Hepatocyte (in vitro differentiated cells): ENCODE data around the gene ARFRP1. TPM values are rescaled to one million over a fixed set of nuclear protein-coding genes. Genes with fewer than 3 reads are reported as not detected.
A peak's percentile ranks its signal among the peaks of the same experiment; 100 is the strongest.

Experiments
- DNase-seq: peaks from one replicate; pipeline ENCODE4 v3.0.0-alpha.2; 2016; ENCODE audit warnings: low spot score
- H2AFZ ChIP-seq: fragments of 200-600 bp; sonication (generic); 2 replicates; pipeline ENCODE4 v1.6.0; 2016; ENCODE audit warnings: antibody characterized with exemption, mild to moderate bottlenecking
- H3K27ac ChIP-seq: fragments of 200-600 bp; sonication (generic); 2 replicates; pipeline ENCODE4 v1.5.1; 2016; ENCODE audit warnings: mild to moderate bottlenecking
- H3K27me3 ChIP-seq: fragments of 200-600 bp; sonication (generic); 2 replicates; pipeline ENCODE4 v1.6.1; 2016
- H3K36me3 ChIP-seq: fragments of 200-600 bp; sonication (generic); replicated peaks from 2 replicates; pipeline ENCODE4 v1.5.1; 2016; ENCODE audit warnings: low read depth; ENCODE audit not compliant: insufficient read depth
- H3K4me1 ChIP-seq: fragments of 200-600 bp; sonication (generic); 2 replicates; pipeline ENCODE4 v1.5.1; 2016; ENCODE audit warnings: mild to moderate bottlenecking, moderate library complexity; ENCODE audit not compliant: insufficient read depth
- H3K4me2 ChIP-seq: fragments of 200-600 bp; sonication (generic); 2 replicates; pipeline ENCODE4 v1.6.0; 2016
- H3K4me3 ChIP-seq: fragments of 200-600 bp; sonication (generic); 2 replicates; pipeline ENCODE4 v1.5.1; 2016; ENCODE audit warnings: mild to moderate bottlenecking
- H3K79me2 ChIP-seq: fragments of 200-600 bp; sonication (generic); 2 replicates; pipeline ENCODE4 v1.6.0; 2017; ENCODE audit warnings: mild to moderate bottlenecking
- H3K9me2 ChIP-seq: fragments of 200-600 bp; sonication (generic); replicated peaks from 2 replicates; pipeline ENCODE4 v1.6.0; 2017; ENCODE audit warnings: mild to moderate bottlenecking; ENCODE audit not compliant: insufficient read depth
- H3K9me3 ChIP-seq: fragments of 200-600 bp; sonication (generic); 2 replicates; pipeline ENCODE4 v1.5.1; 2016; ENCODE audit warnings: low read depth, mild to moderate bottlenecking
- H4K20me1 ChIP-seq: fragments of 200-600 bp; sonication (generic); 2 replicates; pipeline ENCODE4 v1.6.0; 2016; ENCODE audit warnings: mild to moderate bottlenecking; ENCODE audit not compliant: insufficient read depth, poor library complexity, severe bottlenecking
- EZH2 ChIP-seq: fragments of 200-600 bp; sonication (generic); IDR thresholded peaks from 2 replicates; pipeline ENCODE4 v1.6.1; 2016; ENCODE audit warnings: antibody characterized with exemption, mild to moderate bottlenecking, borderline replicate concordance
- EZH2phosphoT487 ChIP-seq: fragments of 200-600 bp; sonication (generic); IDR thresholded peaks from one replicate; pipeline ENCODE4 v1.6.1; 2018; ENCODE audit warnings: antibody characterized with exemption, mild to moderate bottlenecking, low read depth, moderate library complexity; ENCODE audit not compliant: unreplicated experiment, severe bottlenecking
- WGBS: methylation state at CpG from one replicate; pipeline ENCODE4 v1.1.6; 2016; ENCODE audit warnings: low lambda C conversion rate; ENCODE audit errors: missing lambda C conversion rate; 5-methylcytosine and 5-hydroxymethylcytosine counted together
- polyA plus RNA-seq: library from polyadenylated mRNA; unstranded; fragments of >200 nt; fragmentation: Nextera tagmentation; extraction: Ambion mirVana; gene quantifications from 2 replicates; pipeline ENCODE4 v1.2.1, GENCODE V29; 2016
- total RNA-seq: library from RNA; depleted of rRNA; stranded (reverse); fragments of >200 nt; gene quantifications from 2 replicates; pipeline ENCODE4 v1.2.3, GENCODE V29; 2014
- TF ChIP-seq, protein P1 (sequence below): fragments of 200-600 bp; sonication (generic); IDR thresholded peaks from 2 replicates; pipeline ENCODE4 v1.5.1; 2016; ENCODE audit warnings: antibody characterized with exemption, mild to moderate bottlenecking; ENCODE audit not compliant: poor library complexity

Gene ARFRP1
- total and polyA plus RNA-seq, 2 experiments from 2014 or later = 31.5 to 38.0 TPM

GRCh38 chr20:63736893-63737694 lies 29.3 kb upstream of the ARFRP1 start:
- WGBS = 52% methylated on average over 29 of the region's 30 CpGs
- no peaks in the 10 kb centered on the region for H3K27me3 ChIP-seq
- H3K36me3 ChIP-seq = no peaks in the 10 kb centered on the region
- peaks cover 31% of the 10 kb centered on the region for H3K4me1 ChIP-seq
- H3K79me2 ChIP-seq = peaks cover 6% of the 10 kb centered on the region
- TF ChIP-seq EZH2phosphoT487 (no peak), EZH2 (no peak)
- TF ChIP-seq, protein P1, sequence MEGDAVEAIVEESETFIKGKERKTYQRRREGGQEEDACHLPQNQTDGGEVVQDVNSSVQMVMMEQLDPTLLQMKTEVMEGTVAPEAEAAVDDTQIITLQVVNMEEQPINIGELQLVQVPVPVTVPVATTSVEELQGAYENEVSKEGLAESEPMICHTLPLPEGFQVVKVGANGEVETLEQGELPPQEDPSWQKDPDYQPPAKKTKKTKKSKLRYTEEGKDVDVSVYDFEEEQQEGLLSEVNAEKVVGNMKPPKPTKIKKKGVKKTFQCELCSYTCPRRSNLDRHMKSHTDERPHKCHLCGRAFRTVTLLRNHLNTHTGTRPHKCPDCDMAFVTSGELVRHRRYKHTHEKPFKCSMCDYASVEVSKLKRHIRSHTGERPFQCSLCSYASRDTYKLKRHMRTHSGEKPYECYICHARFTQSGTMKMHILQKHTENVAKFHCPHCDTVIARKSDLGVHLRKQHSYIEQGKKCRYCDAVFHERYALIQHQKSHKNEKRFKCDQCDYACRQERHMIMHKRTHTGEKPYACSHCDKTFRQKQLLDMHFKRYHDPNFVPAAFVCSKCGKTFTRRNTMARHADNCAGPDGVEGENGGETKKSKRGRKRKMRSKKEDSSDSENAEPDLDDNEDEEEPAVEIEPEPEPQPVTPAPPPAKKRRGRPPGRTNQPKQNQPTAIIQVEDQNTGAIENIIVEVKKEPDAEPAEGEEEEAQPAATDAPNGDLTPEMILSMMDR = no peak
- H3K4me2 ChIP-seq = peak overlapping the region; percentile 99
- H3K27ac ChIP-seq = no peak overlapping the region
- no peaks in the 10 kb centered on the region for H4K20me1 ChIP-seq
- peak; percentile 37 for DNase-seq
- no peaks in the 10 kb centered on the region for H3K9me3 ChIP-seq
- H2AFZ ChIP-seq = no peak overlapping the region
- H3K9me2 ChIP-seq = no peaks in the 10 kb centered on the region
- no peak overlapping the region for H3K4me3 ChIP-seq

GRCh38 chr20:63735859-63736718 lies 28.3 kb upstream of the ARFRP1 start, which contains the start of gene LIME1:
TSS of gene LIME1 (plus strand) at chr20:63736664. CDS start at chr20:63737550, 886 bp downstream.
- WGBS = 92% methylated on average over 31 of the region's 31 CpGs
- Histone ChIP-seq H3K4me2 (peak within 1 kb of the TSS; percentile 99), H3K79me2 (no peaks in the 10 kb centered on the region), H3K9me3 (no peaks in the 10 kb centered on the region), H4K20me1 (no peaks in the 10 kb centered on the region), H3K4me1 (peaks cover 22% of the 10 kb centered on the region), H2AFZ (no peak within 1 kb of the TSS), H3K9me2 (no peaks in the 10 kb centered on the region), H3K27ac (no peak within 1 kb of the TSS), H3K4me3 (no peak within 1 kb of the TSS), H3K36me3 (no peaks in the 10 kb centered on the region), H3K27me3 (no peaks in the 10 kb centered on the region)
- TF ChIP-seq, protein P1 = no peak
- TF ChIP-seq EZH2phosphoT487 (no peak), EZH2 (no peak)
- DNase-seq = peak; percentile 14

- Histone ChIP-seq H2AFZ (no peak overlapping the region), H3K9me3 (no peaks in the 10 kb centered on the region), H3K79me2 (no peaks in the 10 kb centered on the region), H3K4me2 (no peak overlapping the region), H3K4me1 (peaks cover 21% of the 10 kb centered on the region), H3K27me3 (no peaks in the 10 kb centered on the region), H3K9me2 (no peaks in the 10 kb centered on the region), H3K4me3 (no peak overlapping the region), H4K20me1 (no peaks in the 10 kb centered on the region), H3K36me3 (no peaks in the 10 kb centered on the region), H3K27ac (no peak overlapping the region)
- no peak for DNase-seq
- TF ChIP-seq EZH2 (no peak), EZH2phosphoT487 (no peak)
- TF ChIP-seq, protein P1 = no peak
- WGBS = 92% methylated on average over 46 of the region's 48 CpGs
Measured at GRCh38 chr20:63734946-63735858, 27.4 kb upstream of the ARFRP1 start.
